Vagina (tissue), 2 donors: Measurements from ENCODE around the gene PLCB3. TPM values are rescaled to one million over a fixed set of nuclear protein-coding genes. Genes with fewer than 3 reads are reported as not detected.
A peak's percentile ranks its signal among the peaks of the same experiment; 100 is the strongest.

ENCODE experiments used
- DNase-seq, 2 donors: peaks; one replicate each; pipeline ENCODE4 v3.0.0-alpha.2; 2017; ENCODE audit errors: extremely low spot score in 2 of 2
- H3K27ac ChIP-seq: fragments of 200-600 bp; sonication (generic); one replicate; pipeline ENCODE4 v1.5.1; 2019
- H3K27me3 ChIP-seq: fragments of 200-600 bp; sonication (generic); one replicate; pipeline ENCODE4 v1.5.1; 2019
- H3K36me3 ChIP-seq, 2 donors: fragments of 200-600 bp; sonication (generic); one replicate each; pipeline ENCODE4 v1.5.1; 2017 to 2019
- H3K4me1 ChIP-seq: fragments of 200-600 bp; sonication (generic); one replicate; pipeline ENCODE4 v1.5.1; 2019
- H3K4me3 ChIP-seq, 2 donors: fragments of 200-600 bp; sonication (generic); 1 replicate in 1 of 2; 2 replicates in 1 of 2; pipeline ENCODE4 v1.5.1; 2016 to 2019
- H3K9me3 ChIP-seq: fragments of 200-600 bp; sonication (generic); one replicate; pipeline ENCODE4 v1.5.1; 2019
- CTCF ChIP-seq, 3 experiments: fragments of 450-650 bp in 2 of 3; fragments of 200-600 bp in 1 of 3; sonication (generic) in 1 of 3; IDR thresholded peaks; one replicate each; pipeline ENCODE4 v1.5.1; 2017 to 2019; ENCODE audit warnings: antibody characterized with exemption in 3 of 3, mild to moderate bottlenecking in 2 of 3, moderate library complexity in 2 of 3
- POLR2A ChIP-seq, 2 donors: fragments of 450-650 bp; IDR thresholded peaks; one replicate each; pipeline ENCODE4 v1.6.1; 2017; ENCODE audit warnings: antibody characterized with exemption in 2 of 2, mild to moderate bottlenecking in 2 of 2, moderate library complexity in 2 of 2
- POLR2AphosphoS5 ChIP-seq, 2 donors: sonication (generic); formaldehyde crosslinking; IDR thresholded peaks; one replicate each; pipeline ENCODE4 v1.9.0; 2017; ENCODE audit warnings: antibody characterized with exemption in 2 of 2, mild to moderate bottlenecking in 2 of 2, low read depth in 1 of 2; ENCODE audit not compliant: insufficient read depth in 1 of 2
- intact Hi-C: fragments of 100-400 bp; cut with DNase I; formaldehyde crosslinking; loops from one replicate; pipeline ENCODE4 v1.15.1; 2023
- total RNA-seq: library from RNA; depleted of rRNA; stranded (reverse); fragments of >200 nt; gene quantifications from one replicate; pipeline ENCODE4 v1.2.3, GENCODE V29; 2016

Gene PLCB3
- total RNA-seq, 1 donor from 2014 or later = 33.1 TPM

- DNase-seq = no peak
- H3K9me3 ChIP-seq = no peaks in the 10 kb centered on the region
- H3K27me3 ChIP-seq = no peaks in the 10 kb centered on the region
- intact Hi-C loops = no loop called here
- H3K4me1 ChIP-seq = peaks cover 74% of the 10 kb centered on the region
- H3K4me3 ChIP-seq = peak overlapping the region in 1 of 2 donors; percentile 62
- H3K36me3 ChIP-seq = no peaks in the 10 kb centered on the region
- peak overlapping the region; percentile 97 for H3K27ac ChIP-seq
- TF ChIP-seq POLR2A (IDR thresholded peaks at IDR 0.05) (no peak), POLR2AphosphoS5 (IDR thresholded peaks at IDR 0.05; ENCODE audit: insufficient read depth in 1 of 2, low read depth in 1 of 2) (no peak), CTCF (IDR thresholded peaks at IDR 0.05) (no peak)
These were observed 22.1 kb upstream of the PLCB3 start for GRCh38 chr11:64229090-64229743.

- Histone ChIP-seq H3K4me1 (peaks cover 73% of the 10 kb centered on the region), H3K4me3 (peak overlapping the region; percentile 62 to 85), H3K27ac (peak overlapping the region; percentile 97), H3K9me3 (no peaks in the 10 kb centered on the region), H3K36me3 (no peaks in the 10 kb centered on the region), H3K27me3 (no peaks in the 10 kb centered on the region)
- TF ChIP-seq POLR2AphosphoS5 (IDR thresholded peaks at IDR 0.05; ENCODE audit: insufficient read depth in 1 of 2, low read depth in 1 of 2) = no peak
- no peak for TF ChIP-seq POLR2A (IDR thresholded peaks at IDR 0.05)
- no peak for TF ChIP-seq CTCF (IDR thresholded peaks at IDR 0.05)
- no peak for DNase-seq
- intact Hi-C loops = no loop called here
These were observed 21.6 kb upstream of the PLCB3 start for GRCh38 chr11:64229744-64230170.

GRCh38 chr11:64230171-64230984 is 21.0 kb upstream of the PLCB3 start, which contains the start of gene DNAJC4:
DNAJC4 (plus strand) TSS chr11:64230548; CDS start chr11:64230855, 307 bp downstream.
- peak; percentile 86 to 94 for TF ChIP-seq POLR2AphosphoS5 (IDR thresholded peaks at IDR 0.05; ENCODE audit: insufficient read depth in 1 of 2, low read depth in 1 of 2)
- peak in 1 of 2 donors; percentile 26 for TF ChIP-seq POLR2A (IDR thresholded peaks at IDR 0.05)
- TF ChIP-seq CTCF (IDR thresholded peaks at IDR 0.05) = no peak
- peak in 1 of 2 donors; percentile 91 for DNase-seq
- H3K36me3 ChIP-seq = no peaks in the 10 kb centered on the region
- intact Hi-C loops = no loop called here
- H3K4me1 ChIP-seq = peaks cover 72% of the 10 kb centered on the region
- H3K27me3 ChIP-seq = no peaks in the 10 kb centered on the region
- peak within 1 kb of the TSS; percentile 97 for H3K27ac ChIP-seq
- no peaks in the 10 kb centered on the region for H3K9me3 ChIP-seq
- peak within 1 kb of the TSS; percentile 62 to 85 for H3K4me3 ChIP-seq

GRCh38 chr11:64230985-64231365 is 20.4 kb upstream of the PLCB3 start:
- DNase-seq = no peak
- H3K4me1 ChIP-seq = peaks cover 74% of the 10 kb centered on the region

More at GRCh38 chr11:64230985-64231365, 20.4 kb upstream of the PLCB3 start:
- intact Hi-C loops = no loop called here
- Histone ChIP-seq H3K4me3 (peak overlapping the region; percentile 62 to 85), H3K27ac (peak overlapping the region; percentile 97), H3K36me3 (no peaks in the 10 kb centered on the region), H3K27me3 (no peaks in the 10 kb centered on the region), H3K9me3 (no peaks in the 10 kb centered on the region)
- TF ChIP-seq POLR2AphosphoS5 (IDR thresholded peaks at IDR 0.05; ENCODE audit: insufficient read depth in 1 of 2, low read depth in 1 of 2) = no peak
- TF ChIP-seq POLR2A (IDR thresholded peaks at IDR 0.05) = no peak
- no peak for TF ChIP-seq CTCF (IDR thresholded peaks at IDR 0.05)
